ENCODE data around the gene FYN. TPM values are rescaled to one million over a fixed set of nuclear protein-coding genes. Genes with fewer than 3 reads are reported as not detected.

The FYN gene
- total and polyA plus RNA-seq, 2 of the 13 experiments (the other 11 are each of a cell fraction or from before 2014, with no cell fraction given) = 15.5 to 24.6 TPM

- no peaks in the 10 kb centered on the region for H3K27me3 ChIP-seq (ENCODE audit: control insufficient read depth in 1 of 2, insufficient read depth in 2 of 2, low read length in 2 of 2)
- no peaks in the 10 kb centered on the region for H4K20me1 ChIP-seq (ENCODE audit: insufficient read depth, low read length)
- H3K9me3 ChIP-seq (ENCODE audit: low read length) = no peaks in the 10 kb centered on the region
- H3K4me3 ChIP-seq (replicated peaks in 1 of 3; ENCODE audit: insufficient read depth in 1 of 3, low read depth in 2 of 3, low read length in 3 of 3) = no peak overlapping the region
- H3K4me2 ChIP-seq (ENCODE audit: low read depth, low read length) = no peak overlapping the region
- DNase-seq (ENCODE audit: low spot score) = no peak
- no TSS peak for BruUV-seq (replicated peaks)
- intact Hi-C loops (cut with micrococcal nuclease; ENCODE audit: unreplicated experiment) (no loop called here), in situ Hi-C loops (cut with HindIII; ENCODE audit: extremely low pct_ligation_motif_present, low pct_unique_long_range_greater_than_20kb) (no loop called here)
- TF ChIP-seq KDM3A (CRISPR knock-in tag; IDR thresholded peaks at IDR 0.05; ENCODE audit: low read depth) (no peak), ZBTB43 (CRISPR knock-in tag; conservative IDR thresholded peaks at IDR 0.05) (no peak), ZNF770 (CRISPR knock-in tag; IDR thresholded peaks at IDR 0.05) (no peak), GATAD1 (CRISPR knock-in tag; IDR thresholded peaks at IDR 0.05) (no peak), LCORL (IDR thresholded peaks at IDR 0.05) (no peak), LCORL (CRISPR knock-in tag; IDR thresholded peaks at IDR 0.05) (no peak), GATAD2A (CRISPR knock-in tag; IDR thresholded peaks at IDR 0.05) (no peak), ZMAT5 (CRISPR knock-in tag; IDR thresholded peaks at IDR 0.05; ENCODE audit: borderline replicate concordance, low read depth) (no peak), SMAD9 (CRISPR knock-in tag; IDR thresholded peaks at IDR 0.05) (no peak), TOPORS (CRISPR knock-in tag; IDR thresholded peaks at IDR 0.05) (no peak), GPN1 (CRISPR knock-in tag; IDR thresholded peaks at IDR 0.05; ENCODE audit: borderline replicate concordance) (no peak), ZXDC (CRISPR knock-in tag; IDR thresholded peaks at IDR 0.05) (no peak), NR2F6 (IDR thresholded peaks at IDR 0.05) (no peak), NR2F6 (CRISPR knock-in tag; IDR thresholded peaks at IDR 0.05) (no peak)
- TF ChIP-seq, protein P1, sequence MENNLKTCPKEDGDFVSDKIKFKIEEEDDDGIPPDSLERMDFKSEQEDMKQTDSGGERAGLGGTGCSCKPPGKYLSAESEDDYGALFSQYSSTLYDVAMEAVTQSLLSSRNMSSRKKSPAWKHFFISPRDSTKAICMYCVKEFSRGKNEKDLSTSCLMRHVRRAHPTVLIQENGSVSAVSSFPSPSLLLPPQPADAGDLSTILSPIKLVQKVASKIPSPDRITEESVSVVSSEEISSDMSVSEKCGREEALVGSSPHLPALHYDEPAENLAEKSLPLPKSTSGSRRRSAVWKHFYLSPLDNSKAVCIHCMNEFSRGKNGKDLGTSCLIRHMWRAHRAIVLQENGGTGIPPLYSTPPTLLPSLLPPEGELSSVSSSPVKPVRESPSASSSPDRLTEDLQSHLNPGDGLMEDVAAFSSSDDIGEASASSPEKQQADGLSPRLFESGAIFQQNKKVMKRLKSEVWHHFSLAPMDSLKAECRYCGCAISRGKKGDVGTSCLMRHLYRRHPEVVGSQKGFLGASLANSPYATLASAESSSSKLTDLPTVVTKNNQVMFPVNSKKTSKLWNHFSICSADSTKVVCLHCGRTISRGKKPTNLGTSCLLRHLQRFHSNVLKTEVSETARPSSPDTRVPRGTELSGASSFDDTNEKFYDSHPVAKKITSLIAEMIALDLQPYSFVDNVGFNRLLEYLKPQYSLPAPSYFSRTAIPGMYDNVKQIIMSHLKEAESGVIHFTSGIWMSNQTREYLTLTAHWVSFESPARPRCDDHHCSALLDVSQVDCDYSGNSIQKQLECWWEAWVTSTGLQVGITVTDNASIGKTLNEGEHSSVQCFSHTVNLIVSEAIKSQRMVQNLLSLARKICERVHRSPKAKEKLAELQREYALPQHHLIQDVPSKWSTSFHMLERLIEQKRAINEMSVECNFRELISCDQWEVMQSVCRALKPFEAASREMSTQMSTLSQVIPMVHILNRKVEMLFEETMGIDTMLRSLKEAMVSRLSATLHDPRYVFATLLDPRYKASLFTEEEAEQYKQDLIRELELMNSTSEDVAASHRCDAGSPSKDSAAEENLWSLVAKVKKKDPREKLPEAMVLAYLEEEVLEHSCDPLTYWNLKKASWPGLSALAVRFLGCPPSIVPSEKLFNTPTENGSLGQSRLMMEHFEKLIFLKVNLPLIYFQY (CRISPR knock-in tag; IDR thresholded peaks at IDR 0.05; ENCODE audit: borderline replicate concordance) = no peak
- H3K27ac ChIP-seq (ENCODE audit: extremely low read length, insufficient read depth, low read length) = no peak overlapping the region
- H3K9ac ChIP-seq (ENCODE audit: insufficient read depth, low read depth, low read length) = no peak overlapping the region
- ChIA-PET POLR2A (no interaction called here), CTCF (ENCODE audit: low intra/inter-chr PET ratio, low total read pairs) (no interaction called here)
- no peak for ATAC-seq
- H3K4me1 ChIP-seq (ENCODE audit: insufficient read depth, low read length) = peaks cover 17% of the 10 kb centered on the region
- 77% methylated on average over 3 of the region's 3 CpGs for WGBS (ENCODE audit: low lambda C conversion rate)
- H3K36me3 ChIP-seq (replicated peaks in 1 of 2; ENCODE audit: control insufficient read depth in 1 of 2, insufficient read depth in 2 of 2, low read length in 2 of 2) = no peaks in the 10 kb centered on the region
- H3K79me2 ChIP-seq (ENCODE audit: insufficient read depth, low read length) = no peaks in the 10 kb centered on the region
- no peak overlapping the region for H2AFZ ChIP-seq (ENCODE audit: low read length)
- FAIRE-seq = no peak
Measured at GRCh38 chr6:111819458-111819857, 53.8 kb downstream of the FYN start.

Data from HepG2 (cell line).